Amniotic epithelial cell (primary cell): ENCODE results near the gene GALNT6.
A peak's percentile ranks its signal among the peaks of the same experiment; 100 is the strongest.

Source experiments
- DNase-seq: peaks from one replicate; pipeline ENCODE4 v3.0.0-alpha.2; 2010; ENCODE audit warnings: low read depth

GALNT6 gene

DNA sequence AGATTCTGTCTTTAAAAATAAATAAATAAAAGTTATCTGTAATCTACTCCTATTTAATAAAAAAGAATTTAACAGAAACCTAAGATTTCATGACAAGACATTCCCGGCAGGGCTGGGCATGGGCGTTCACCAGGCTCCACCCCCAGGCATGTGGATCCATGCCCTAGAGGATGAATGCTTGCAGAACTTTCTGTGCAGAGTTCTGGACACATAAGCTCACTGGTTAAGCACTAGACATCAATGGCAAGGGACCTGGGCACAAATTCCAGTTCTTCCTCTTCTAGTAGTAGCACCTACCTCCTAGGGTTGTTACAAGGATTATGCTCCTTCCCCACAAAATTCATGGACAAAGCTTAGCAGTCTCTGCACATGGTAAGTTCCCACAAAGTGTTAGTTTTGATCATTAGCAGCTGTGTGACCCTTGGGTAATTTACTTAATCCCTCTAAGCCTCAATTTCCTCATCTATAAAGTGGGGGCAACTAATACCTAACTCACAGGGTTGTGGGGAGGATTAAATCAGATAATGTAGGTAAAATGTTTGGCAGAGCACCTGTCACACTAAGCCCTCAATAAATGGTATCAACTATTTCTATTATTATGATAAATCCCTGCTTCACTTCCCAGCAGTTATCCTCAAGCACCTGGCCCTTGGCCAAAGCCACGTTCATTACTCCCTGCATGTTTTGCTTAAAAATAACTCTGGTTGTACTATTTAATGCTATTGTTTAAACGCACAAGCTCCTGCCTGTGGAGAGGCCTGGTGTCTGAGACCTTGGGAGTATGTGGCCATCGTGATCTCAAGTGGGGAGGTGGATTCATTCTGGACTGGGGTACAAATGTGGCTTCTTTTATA lies 9.8 kb downstream of the GALNT6 start:
- peak; percentile 67 for DNase-seq

- no peak for DNase-seq
Measured at GRCh38 chr12:51379571-51379970, 11.6 kb downstream of the GALNT6 start.

DNA sequence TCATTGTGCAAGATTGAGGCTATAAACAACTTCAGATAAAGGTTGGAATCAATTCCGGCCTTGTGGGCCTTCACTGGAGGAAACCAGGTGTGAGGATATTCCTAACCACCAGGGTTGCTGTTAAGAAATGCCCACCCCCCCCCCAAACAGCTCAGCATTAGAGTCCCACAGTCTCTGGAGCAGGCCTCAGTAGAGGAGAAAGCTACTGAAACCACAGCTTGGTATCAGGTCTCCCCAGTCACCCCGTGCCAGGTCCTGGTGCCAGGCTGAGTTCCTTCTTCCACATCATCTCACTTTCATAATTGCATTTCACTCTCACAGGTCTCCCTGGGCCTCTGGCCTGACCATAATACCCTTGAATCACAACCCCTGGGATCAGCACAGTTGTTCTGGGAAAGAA lies 12.5 kb downstream of the GALNT6 start:
- DNase-seq, result no peak

DNA sequence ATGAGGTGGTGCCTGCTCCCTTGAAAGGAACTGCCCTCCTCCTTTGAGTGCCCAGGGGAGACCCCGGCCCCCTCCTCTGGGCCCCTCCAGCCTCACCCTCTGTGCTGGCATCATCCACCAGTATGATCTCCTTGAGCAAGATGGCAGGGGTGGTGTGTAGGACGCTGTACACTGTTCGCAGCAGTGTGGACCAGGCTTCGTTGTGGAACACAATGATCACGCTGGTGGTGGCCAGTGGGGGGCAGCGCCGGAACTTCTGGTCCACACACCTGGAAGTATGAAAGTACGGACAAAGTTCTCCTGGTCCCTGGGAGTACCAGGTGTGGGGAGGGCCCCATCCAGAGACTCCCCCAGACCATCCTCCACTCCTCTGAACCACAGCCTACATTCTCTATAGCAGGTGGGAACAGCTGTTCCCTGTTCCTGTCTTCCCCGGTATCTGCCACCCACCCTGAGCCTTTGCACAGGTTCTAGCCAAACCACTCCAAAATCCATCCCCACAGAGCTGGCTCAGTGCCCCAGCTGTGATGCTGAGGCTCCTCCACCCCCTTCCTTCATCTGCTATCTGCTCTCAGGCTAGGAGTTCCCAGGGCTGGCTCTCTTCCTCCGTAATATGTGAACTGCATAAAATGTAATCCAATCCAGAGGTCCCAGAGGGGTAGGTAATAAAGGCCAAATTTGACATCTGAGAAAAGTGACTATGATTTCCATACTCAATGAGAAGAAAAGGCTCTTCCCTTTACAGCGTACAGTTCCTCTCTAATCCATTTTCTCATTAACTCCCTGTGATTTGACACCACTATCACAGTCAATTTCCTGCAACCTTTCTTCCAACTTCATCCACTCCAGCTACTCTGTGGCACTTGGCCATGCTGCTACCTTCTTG lies 13.9 kb downstream of the GALNT6 start:
- DNase-seq, result no peak

GRCh38 chr12:51374856-51375255 lies 16.4 kb downstream of the GALNT6 start:
- DNase-seq, result no peak

- DNase-seq, result no peak
Measured at GRCh38 chr12:51374361-51374760, 16.8 kb downstream of the GALNT6 start.

DNA sequence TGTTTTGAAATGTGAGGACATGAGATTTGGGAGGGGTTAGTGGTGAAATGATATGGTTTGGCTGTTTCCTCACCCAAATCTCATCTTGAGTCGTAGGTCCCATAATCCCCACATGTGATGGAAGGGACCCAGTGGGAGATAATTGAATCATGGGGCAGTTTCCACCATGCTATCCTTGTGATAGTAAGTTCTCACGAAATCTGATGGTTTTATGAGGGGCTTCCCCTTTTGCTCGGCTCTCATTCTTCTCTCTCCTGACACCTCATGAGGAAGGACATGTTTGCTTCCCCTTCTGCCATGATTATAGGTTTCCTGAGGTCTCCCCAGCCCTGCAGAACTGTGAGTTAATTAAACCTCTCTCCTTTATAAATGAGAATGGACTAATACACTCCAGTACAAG lies 18.0 kb downstream of the GALNT6 start:
- no peak for DNase-seq

DNA sequence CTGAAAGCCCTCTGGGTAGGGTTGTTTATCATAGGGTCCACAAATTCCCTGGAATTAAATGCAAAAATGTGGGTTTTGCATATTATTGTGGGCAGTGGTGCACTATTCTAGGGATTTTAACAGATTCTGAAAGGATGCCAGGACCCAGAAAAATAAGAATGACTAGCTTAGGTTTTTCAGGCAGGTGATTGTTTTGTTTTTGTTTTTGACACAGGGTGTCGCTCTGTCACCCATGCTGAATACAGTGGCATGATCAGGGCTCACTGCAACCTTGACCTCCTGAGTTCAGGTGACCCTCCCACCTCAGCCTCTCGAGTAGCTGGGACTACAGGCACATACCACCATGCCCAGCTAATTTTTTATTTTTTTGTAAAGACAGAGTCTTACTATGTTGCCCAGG lies 19.2 kb downstream of the GALNT6 start:
- no peak for DNase-seq

- DNase-seq, result peak; percentile 98
Measured at GRCh38 chr12:51371295-51371953, 19.8 kb downstream of the GALNT6 start.

DNA sequence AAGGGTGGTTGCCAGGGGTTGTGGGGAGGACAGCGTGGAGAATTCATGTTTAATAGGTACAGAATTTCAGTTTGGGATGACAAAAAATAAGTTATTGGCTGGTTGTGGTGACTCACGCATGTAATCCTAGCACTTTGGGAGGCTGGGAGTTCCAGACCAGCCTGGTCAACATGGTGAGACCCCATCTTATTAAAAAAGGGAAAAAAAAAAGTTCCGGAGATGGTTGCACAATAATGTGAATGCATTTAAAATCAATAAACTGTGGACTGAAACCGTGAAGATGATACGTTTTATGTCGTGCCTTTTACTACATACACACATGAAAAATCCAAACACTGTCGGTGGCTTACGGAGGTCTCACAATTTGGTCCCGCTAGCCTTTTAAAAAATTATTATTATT lies 20.5 kb downstream of the GALNT6 start:
- no peak for DNase-seq

DNA sequence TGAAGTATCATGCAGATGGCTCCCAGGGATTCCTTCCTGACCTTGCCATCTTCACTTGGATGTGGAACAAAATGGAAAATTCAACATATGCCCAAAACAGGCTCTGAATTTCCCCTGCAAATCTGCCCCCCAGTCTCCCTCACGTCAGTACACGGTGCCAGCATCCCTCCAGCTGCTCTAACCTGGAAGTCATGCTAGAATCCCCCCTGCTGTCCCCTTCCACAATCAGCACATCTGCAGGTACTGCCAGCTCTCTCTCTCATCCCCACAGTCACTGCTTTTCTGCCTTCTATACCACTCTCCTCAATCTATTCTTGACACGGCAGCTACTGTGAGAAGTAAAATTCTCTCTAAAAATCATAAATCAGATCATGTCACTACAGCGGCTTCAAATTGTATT lies 21.6 kb downstream of the GALNT6 start:
- no peak for DNase-seq

GRCh38 chr12:51368640-51369517 lies 22.3 kb downstream of the GALNT6 start:
- DNase-seq, result peak; percentile 95

GRCh38 chr12:51365276-51365675 lies 25.9 kb downstream of the GALNT6 start:
- DNase-seq, result no peak

DNA sequence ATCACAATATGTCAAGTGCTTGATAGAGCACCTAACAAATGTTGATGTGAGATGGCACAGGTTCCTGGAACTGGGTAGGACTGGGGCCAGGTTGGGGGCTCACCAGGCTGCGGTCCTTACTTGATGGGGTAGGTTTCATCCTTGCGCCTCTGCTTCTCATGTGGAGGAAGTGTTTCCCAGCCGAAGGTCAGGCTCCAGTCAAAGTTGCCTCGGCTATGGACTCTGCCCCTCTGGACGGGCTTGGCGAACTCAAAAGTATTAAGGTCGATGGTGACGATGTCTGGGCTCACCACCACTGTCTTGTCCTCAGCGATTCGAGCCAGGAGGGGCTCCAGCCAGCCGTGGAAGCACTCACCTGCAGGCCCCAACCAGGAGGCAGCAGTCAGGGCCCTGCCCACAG lies 27.2 kb downstream of the GALNT6 start:
- no peak for DNase-seq

- DNase-seq, result no peak
Measured at GRCh38 chr12:51362747-51363342, 28.4 kb downstream of the GALNT6 start.

DNA sequence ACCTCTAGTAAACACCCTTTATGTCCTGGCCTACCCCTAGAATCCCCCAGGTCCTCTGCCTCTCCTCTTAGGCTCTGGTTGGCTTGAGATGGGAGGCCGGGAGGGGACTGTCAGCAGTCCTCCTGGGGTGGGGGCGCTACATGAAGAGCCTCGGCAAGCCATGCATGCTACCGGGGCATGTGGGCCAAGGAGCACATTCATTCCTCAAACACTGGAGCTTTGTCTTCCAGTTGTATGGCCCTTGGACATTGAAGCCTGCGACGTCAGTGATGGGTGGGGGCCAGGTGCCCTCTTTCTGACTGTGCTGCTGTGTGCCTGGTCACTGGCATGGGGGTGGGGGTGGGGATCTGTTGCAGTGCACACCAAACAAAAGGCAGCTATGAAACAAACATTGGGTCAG lies 28.9 kb downstream of the GALNT6 start:
- DNase-seq, result no peak

DNA sequence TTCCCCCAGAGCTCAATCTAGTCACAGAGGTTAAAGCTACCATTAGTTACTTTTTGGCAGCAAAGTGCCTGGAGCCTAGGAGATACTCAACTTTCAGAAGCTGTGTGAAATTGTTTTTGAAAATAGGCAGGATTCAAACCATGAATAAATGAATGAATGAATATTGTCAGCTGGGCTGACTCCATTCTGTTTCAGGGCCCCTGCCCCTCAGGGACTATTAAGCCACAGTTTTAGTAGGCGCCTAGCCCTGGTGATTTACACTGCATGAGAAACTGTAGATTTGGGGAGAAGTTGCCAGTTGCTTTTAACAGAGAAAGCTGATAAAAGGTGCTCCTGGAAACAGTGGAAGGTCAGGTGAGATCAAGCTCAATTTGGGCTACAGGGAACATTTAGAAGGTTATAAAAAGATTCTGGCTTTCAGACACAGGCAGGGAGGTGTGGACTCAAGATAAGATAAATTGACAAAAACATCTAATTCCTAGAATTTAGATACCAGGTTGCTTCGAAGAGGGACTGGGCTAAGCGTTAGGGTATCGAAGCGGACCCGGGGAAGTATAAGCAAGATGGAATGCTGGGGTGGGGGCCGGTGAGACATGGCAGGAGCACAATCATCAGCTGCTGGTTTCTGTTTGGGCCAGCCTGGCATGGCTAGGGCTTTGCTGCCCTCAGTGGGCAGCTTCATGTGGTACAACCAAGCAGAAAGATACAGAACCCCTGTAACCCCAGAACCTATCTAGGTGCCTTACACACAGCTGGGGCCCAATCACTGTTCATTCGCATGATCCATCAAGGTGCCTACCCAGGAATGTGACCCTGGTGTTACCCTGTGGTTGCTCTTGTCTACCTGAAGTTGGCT lies 29.8 kb downstream of the GALNT6 start:
- DNase-seq, result no peak

DNA sequence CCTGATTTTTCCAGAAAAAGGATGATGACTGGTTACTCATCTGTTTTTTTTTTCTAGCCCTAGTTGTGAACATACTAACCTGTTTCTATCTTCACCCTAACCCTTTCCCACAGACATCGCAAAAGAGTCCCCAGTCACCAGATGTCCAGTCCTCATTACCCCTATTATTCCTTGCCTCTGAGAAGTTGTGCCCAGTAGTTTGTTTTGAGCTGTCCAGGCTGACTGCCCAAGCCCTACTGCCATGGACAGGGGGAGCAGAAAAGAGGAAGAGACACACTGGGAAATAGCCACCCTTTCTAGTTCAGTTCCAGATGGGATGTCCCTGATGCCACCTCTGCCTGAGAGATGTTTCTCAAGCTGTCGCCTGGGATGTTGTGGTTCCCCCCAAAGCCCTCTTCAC lies 30.9 kb downstream of the GALNT6 start:
- no peak for DNase-seq

DNA sequence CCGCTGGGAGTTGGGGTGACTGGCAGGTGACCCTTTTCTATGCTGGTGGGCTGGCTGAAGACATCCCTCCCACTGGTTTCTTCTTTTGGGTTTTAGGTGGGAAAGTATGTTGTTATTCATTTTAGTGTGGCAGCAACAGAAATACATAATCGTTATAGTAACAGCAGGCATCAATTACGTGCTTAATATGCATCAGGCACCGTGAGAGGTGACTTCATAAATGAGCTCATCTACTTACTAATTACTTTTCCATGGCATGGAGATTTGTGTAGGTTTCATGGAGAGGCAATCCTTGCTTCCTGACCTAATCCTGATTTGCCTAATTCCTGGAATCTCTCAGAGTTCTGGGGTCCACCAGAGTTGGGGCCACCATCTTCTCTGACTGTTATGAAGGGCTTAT lies 31.4 kb downstream of the GALNT6 start:
- DNase-seq, result no peak

DNA sequence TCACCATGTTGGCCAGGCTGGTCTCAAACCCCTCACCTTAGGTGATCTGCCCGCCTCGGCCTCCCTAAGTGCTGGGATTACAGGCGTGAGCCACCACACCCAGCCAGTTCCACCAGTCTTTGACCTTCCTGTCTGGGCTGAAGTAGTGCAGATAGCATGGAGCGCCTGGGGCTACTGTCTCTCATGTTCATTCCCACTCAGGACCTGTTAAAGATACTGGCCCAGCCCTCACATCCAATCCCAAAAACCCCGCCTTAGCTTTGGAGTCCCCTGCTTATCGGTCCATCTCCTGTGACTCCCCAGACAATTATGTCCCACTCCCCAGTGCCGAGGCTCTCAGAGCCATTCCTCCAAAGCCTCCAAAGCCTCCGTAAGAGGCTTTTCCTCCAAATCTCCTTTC lies 32.7 kb downstream of the GALNT6 start:
- DNase-seq, result no peak
